Measurements from ENCODE around the gene KLK1.

The KLK1 gene

DNA sequence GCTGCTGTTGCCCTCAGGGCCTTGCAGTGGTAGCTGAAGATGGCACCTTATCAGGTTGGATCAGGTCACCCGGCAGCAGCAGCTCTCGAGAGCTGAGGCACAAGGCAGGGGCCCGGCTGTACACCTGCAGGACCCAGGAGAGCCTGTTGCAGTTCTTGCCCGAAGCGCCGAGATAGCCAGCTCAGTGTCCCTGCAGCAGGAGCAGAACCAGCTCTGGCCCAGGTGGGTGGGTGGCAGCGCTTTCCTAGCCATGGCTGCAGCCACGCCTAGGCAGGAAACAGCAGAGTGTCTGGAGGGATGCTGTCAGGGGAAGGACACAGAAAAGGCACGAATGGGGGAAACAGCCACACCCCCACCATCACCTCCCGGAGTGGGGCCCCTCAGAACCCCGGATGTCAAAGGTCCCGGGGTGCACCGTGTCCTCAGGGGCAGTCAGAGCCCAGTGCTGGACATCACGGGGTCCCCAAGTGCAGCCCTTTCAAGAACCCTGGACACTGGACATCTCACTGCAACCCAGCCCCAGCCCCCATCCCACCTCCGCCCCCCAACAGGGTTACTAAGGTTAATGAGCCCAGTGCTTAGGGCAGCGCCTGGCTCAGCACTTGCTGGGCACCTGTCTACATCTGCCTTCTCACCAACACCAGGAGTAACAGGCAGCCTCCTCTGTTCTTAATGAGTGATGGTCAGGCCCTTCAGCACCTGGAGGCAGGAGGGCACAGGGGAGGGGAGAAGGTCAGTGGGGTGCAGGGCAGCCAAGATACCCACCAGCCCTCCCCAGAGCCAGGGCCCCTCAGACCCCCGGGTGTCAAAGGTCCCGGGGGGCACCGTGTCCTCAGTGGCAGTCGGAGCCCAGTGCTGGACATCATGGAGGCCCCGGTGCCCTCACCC lies 24.7 kb downstream of the KLK1 start:
- no peak for DNase-seq (ENCODE audit: low read depth)
- no peak for TF ChIP-seq MYC (IDR thresholded peaks at IDR 0.05; ENCODE audit: low read depth, low read length)
- TF ChIP-seq, protein P1, sequence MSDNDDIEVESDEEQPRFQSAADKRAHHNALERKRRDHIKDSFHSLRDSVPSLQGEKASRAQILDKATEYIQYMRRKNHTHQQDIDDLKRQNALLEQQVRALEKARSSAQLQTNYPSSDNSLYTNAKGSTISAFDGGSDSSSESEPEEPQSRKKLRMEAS (IDR thresholded peaks at IDR 0.05; ENCODE audit: low read depth, low read length), result no peak
- TF ChIP-seq, protein P2, sequence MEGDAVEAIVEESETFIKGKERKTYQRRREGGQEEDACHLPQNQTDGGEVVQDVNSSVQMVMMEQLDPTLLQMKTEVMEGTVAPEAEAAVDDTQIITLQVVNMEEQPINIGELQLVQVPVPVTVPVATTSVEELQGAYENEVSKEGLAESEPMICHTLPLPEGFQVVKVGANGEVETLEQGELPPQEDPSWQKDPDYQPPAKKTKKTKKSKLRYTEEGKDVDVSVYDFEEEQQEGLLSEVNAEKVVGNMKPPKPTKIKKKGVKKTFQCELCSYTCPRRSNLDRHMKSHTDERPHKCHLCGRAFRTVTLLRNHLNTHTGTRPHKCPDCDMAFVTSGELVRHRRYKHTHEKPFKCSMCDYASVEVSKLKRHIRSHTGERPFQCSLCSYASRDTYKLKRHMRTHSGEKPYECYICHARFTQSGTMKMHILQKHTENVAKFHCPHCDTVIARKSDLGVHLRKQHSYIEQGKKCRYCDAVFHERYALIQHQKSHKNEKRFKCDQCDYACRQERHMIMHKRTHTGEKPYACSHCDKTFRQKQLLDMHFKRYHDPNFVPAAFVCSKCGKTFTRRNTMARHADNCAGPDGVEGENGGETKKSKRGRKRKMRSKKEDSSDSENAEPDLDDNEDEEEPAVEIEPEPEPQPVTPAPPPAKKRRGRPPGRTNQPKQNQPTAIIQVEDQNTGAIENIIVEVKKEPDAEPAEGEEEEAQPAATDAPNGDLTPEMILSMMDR (IDR thresholded peaks at IDR 0.05; ENCODE audit: low read depth, low read length), result no peak
- no peak for TF ChIP-seq POLR2A (IDR thresholded peaks at IDR 0.05; ENCODE audit: extremely low read depth, insufficient read length)

DNA sequence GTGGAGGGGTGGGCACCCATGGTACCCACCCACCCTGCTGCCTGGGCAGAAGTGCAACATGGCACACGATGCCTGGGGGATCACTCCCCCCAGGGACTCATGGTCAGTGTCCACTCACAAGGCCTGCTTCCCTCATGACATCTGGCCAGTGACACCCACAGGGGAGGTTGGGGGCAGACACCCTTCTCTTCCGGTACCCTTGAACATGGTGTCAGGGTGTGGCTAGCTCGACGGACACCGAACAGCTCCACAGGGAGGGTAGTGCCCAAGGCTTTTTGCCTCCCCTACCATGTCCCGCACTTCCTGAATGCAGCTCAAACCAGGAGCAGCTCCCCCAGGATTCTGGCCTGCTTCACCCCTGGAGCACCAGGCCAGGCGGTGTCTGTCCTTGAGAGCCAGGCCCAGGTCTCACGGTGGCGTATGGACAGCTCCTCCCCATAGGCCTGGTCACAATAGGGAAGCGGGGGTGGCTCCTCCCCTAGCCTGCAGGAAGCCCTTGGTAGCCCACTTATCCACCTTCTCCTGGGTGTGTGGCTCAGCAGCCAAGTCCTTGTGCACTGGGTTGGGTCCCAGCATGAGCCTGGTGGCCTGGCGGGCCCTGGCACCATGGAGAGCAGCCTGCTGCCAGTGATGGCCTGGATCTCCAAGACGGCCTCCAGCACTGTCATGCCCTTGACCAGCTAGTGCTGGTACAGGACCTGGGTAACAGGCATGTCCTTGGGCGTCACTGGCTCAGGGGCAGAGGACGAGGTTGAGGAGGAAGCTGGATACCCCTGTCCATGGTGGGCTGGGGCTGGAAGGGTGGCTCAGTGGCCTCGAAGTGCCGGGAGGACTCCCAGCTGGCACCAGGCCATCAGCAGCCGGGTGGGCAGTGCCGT lies 25.6 kb downstream of the KLK1 start:
- peak; percentile 46 for DNase-seq (ENCODE audit: low read depth)
- no peak overlapping the region for H3K4me3 ChIP-seq (ENCODE audit: low read depth, low read length)
- TF ChIP-seq POLR2A (IDR thresholded peaks at IDR 0.05; ENCODE audit: extremely low read depth, insufficient read length) (no peak), MYC (IDR thresholded peaks at IDR 0.05; ENCODE audit: low read depth, low read length) (no peak)
- TF ChIP-seq, protein P1 (IDR thresholded peaks at IDR 0.05; ENCODE audit: low read depth, low read length), result no peak
- TF ChIP-seq, protein P2 (IDR thresholded peaks at IDR 0.05; ENCODE audit: low read depth, low read length), result no peak

More for the DNA sequence above, 24.7 kb downstream of the KLK1 start:
- H3K4me3 ChIP-seq (ENCODE audit: low read depth, low read length), result no peak overlapping the region

DNA sequence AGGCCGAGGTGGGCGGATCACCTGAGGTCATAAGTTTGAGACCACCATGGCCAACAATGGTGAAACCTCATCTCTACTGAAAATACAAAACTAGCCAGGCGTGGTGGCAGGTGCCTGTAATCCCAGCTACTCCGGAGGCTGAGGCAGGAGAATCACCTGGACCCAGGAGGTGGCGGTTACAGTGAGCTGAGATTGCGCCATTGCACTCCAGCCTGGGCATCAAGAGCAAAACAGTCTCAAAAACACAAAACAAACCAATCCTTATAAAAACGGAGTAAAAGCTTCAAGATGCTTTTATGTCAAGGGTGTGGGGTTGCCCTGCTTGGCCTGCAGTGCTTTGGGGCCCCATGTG lies 26.2 kb downstream of the KLK1 start:
- TF ChIP-seq MYC (IDR thresholded peaks at IDR 0.05; ENCODE audit: low read depth, low read length), result no peak
- TF ChIP-seq, protein P2 (IDR thresholded peaks at IDR 0.05; ENCODE audit: low read depth, low read length), result no peak
- TF ChIP-seq POLR2A (IDR thresholded peaks at IDR 0.05; ENCODE audit: extremely low read depth, insufficient read length), result no peak
- TF ChIP-seq, protein P1 (IDR thresholded peaks at IDR 0.05; ENCODE audit: low read depth, low read length), result no peak
- no peak overlapping the region for H3K4me3 ChIP-seq (ENCODE audit: low read depth, low read length)
- DNase-seq (ENCODE audit: low read depth), result no peak

DNA sequence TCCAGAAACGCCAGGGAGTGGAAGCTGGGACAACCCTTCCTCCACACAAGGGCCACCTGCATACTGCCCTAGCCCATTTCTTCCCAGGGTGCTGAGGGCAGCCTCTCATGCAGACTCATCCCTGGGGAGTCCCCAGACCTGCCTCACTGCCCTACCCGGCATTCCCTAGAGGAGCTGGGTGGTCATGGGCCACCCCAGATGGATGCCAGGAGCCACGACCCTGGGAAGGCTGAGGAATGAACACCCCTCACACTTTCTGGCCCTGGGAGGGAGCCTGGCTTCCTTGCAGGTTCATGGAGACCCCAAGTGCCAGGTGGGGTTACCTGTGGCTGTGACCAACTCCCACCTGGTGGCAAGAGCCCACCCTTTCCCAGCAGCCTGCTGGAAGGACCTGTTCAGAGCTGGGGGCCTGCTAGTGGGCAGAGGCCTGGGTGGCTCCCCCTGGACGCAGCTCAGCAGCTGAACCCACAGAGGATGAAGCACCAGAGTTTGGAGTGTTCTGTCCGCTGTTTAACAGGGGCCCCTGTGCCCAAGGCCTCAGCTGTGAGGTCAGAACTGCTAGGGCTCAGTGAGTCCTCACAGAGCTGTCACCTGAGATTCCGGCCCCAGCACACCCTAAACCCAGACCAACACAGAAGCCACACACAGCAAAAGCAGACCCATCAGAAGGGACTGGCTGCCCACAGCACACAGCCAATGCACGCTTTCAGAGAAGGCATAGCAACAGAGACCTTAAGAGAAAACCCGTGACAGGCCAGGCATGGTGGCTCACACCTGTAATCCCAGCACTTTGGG lies 26.8 kb downstream of the KLK1 start:
- TF ChIP-seq MYC (IDR thresholded peaks at IDR 0.05; ENCODE audit: low read depth, low read length), result no peak
- TF ChIP-seq POLR2A (IDR thresholded peaks at IDR 0.05; ENCODE audit: extremely low read depth, insufficient read length), result peak; percentile 15
- DNase-seq (ENCODE audit: low read depth), result no peak
- H3K4me3 ChIP-seq (ENCODE audit: low read depth, low read length), result no peak overlapping the region

DNA sequence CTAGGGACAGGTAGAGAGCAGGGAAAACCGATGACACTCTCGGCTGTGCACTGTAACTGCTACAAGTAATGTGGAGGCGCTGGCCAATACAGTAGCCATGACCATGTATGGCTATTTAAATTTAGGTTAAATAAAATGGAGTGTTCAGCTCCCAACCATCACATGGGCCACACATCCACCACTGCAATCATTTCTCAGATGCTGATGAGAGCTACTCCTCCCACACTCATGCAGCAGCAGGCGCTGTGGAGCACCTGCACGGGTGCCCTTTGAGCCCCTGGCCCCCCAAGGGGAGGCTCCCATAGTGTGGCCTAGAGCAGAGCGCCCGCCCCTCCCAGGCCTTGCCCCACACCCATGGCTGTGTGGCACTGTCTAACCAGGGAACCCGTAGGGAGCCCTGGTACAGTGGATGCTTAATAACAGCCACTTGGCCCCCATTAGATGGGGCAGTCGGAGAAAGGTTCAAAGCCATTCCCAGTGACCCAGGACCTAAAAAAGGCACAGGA lies 27.4 kb downstream of the KLK1 start:
- TF ChIP-seq, protein P1 (IDR thresholded peaks at IDR 0.05; ENCODE audit: low read depth, low read length), result no peak
- TF ChIP-seq MYC (IDR thresholded peaks at IDR 0.05; ENCODE audit: low read depth, low read length) (no peak), POLR2A (IDR thresholded peaks at IDR 0.05; ENCODE audit: extremely low read depth, insufficient read length) (no peak)
- TF ChIP-seq, protein P2 (IDR thresholded peaks at IDR 0.05; ENCODE audit: low read depth, low read length), result no peak
- no peak overlapping the region for H3K4me3 ChIP-seq (ENCODE audit: low read depth, low read length)
- DNase-seq (ENCODE audit: low read depth), result peak; percentile 49
